ENCODE measurements around the gene SLC39A12. TPM values are rescaled to one million over a fixed set of nuclear protein-coding genes. Genes with fewer than 3 reads are reported as not detected.
"Not testable (repeated sequence)": the region's sequence is repeated elsewhere in the genome, so short reads cannot be mapped to it uniquely, and the experiment has no call there.

SLC39A12 gene
- total RNA-seq = 2.2 TPM

GRCh38 chr10:17951868-17952371 is at the start of gene SLC39A12:
SLC39A12 (plus strand) TSS chr10:17951918; CDS start chr10:17953277, 1,359 bp downstream.
- no peak for DNase-seq

GRCh38 chr10:17904564-17904963 is 47.2 kb upstream of the SLC39A12 start:
- DNase-seq = no peak

GRCh38 chr10:17905491-17905890 is 46.2 kb upstream of the SLC39A12 start:
- no peak for DNase-seq

- DNase-seq = no peak
Observed at GRCh38 chr10:17906002-17906401, 45.7 kb upstream of the SLC39A12 start.

DNA sequence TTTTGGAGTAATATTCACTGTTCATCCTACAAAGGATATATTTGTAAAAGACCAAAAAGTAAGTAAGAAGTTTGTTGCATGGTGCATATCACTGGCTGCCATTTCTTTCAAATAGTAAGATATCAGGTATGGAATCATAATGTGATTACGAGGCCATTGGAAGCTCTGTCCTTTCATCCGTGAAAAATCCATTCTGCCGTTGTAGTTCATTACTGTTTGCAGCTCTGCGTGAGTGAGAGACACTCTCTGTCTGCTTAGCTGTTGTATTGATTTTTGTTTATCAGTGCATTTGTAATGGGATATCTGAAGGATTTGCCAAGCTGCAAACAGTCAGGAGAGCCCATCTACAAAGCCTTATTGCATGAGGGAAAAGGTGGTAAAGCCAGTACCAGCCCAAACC is 44.1 kb upstream of the SLC39A12 start:
- DNase-seq = no peak

GRCh38 chr10:17910125-17910789 is 41.5 kb upstream of the SLC39A12 start:
- no peak for DNase-seq

DNA sequence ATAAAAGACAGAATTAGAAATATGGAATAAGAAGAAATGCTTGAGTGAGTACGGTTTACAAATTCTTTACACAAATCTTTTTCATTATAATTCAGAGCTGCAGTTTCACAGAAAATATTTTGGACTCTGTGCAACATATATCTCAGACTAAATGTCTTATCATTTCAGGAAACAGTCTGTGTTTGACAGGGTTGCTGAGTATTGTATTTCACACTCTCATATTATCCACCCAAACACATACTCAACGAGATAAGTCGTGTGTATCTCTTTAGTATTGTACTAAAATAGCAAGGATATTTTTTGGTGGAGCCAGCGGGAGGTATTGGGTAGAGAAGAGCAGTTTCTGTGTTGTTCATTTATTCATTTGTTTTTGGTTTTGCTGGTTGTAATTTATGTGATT is 39.0 kb upstream of the SLC39A12 start:
- DNase-seq = no peak

DNA sequence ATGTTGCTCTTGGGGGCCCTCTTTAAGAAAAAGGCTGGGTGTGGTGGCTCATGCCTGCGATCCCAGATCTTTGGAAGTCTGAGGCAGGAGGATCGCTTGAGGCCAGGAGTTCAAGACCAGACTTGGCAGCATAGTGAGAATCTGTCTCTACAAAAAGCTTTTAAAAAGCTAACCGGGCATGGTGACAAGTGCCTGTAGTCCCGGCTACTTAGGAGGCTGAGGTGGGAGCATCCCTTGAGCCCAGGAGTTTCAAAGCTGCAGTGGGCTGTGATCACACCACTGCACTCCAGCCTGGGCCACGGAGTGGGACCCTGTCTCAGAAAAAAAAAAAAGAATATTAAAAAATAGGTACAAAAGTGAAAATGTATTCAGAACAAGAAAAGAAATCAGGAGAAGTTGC is 38.1 kb upstream of the SLC39A12 start:
- no peak for DNase-seq

DNA sequence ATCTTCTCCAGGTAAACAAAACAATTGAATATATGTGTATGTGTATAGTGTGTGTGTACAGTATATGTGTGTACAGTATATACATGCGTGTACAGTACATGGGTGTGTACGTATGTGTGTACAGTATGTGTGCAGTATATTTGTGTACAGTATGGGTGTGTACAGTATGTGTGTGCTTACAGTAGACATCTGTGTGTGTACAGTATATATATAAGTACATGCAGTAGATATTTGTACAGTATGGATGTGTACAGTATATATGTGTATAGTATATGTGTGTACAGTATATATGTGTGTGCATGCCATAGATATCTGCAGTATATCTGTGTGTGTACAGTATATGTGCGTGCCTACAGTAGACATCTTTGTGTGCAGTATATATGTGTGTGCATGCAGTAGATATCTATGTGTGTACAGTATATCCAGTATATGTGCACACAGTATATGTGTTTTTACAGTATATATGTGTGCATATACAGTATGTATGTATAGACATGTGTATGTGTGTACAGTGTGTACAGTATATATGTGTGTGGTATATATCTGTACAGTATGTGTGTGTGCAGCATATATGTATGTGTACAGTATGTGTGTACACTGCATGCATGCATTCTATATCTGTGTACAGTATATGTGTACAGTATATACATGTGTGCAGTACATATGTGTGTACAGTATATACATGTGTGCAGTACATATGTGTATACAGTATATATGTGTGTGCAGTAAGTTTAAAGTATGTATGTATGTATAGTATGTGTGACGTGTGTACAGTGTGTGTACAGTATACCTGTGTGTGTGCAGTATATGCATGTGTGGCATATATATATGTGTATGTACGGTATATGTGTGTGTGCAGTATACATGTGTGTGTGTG is 37.3 kb upstream of the SLC39A12 start:
- DNase-seq = no peak

DNA sequence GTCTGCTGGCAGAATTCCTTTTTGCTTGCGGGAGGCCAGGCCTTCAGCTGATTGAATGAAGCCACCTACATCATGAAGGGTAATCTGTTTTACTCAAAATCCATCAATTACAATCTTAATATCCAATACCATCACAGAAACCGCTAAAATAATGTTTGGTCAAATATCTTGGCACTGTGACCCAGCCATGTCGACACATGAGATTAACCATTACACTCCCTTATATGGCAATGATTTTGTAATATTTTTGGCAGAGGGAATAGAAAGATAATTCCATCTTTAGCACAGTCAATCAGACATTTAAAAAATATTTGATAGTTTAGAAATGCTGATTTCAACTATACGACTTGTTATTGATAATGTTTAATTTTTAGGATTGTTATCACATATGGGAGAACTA is 36.5 kb upstream of the SLC39A12 start:
- no peak for DNase-seq

- DNase-seq = no peak
Observed at GRCh38 chr10:17918187-17918903, 33.4 kb upstream of the SLC39A12 start.

DNA sequence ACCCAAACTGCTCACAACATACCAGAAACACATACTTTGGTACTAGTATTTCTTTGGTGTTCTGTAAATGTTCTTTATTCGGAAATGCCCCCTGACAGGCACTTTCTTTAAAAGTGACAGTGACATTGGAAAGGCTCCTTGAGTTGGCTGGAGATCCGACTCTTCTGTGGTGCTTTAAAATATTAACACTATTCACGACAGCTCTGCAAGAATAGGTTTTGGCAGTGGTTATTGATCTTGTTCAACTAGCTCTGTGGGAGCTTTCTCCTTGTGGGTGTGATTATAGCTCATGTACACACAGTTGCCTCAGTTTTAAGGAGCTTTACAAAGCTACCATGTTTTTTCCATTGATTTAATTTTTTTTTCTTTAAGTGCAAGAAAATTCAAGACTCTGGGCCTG is 30.3 kb upstream of the SLC39A12 start:
- DNase-seq = no peak

DNA sequence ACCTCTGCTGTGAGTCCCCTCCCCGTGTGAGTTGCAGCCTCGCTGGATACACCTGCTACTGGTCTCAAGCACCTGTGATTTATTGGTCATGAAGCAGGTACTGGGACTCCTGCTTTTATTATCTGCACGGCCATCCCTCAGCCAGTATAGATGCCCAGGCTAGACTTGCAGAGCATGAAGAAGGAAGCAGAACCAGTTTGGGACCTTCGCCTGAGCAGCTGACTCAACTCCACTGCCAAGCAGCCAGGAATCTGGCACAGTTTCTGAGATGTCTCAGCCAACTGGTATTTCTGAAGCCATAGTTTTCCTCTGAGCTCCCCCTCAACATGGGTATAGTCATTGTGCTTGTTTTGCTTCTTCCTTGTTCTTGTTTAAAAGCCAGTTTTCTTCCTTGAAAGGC is 28.0 kb upstream of the SLC39A12 start:
- DNase-seq = no peak

GRCh38 chr10:17943033-17943745 is 8.5 kb upstream of the SLC39A12 start:
- no peak for DNase-seq

GRCh38 chr10:17950269-17950668 is 1.4 kb upstream of the SLC39A12 start:
- DNase-seq = not testable (repeated sequence)

- no peak for DNase-seq
Observed at GRCh38 chr10:17950726-17951125, 992 bp upstream of the SLC39A12 start.

GRCh38 chr10:17954372-17954771 is 2.7 kb downstream of the SLC39A12 start:
- not testable (repeated sequence) for DNase-seq

DNA sequence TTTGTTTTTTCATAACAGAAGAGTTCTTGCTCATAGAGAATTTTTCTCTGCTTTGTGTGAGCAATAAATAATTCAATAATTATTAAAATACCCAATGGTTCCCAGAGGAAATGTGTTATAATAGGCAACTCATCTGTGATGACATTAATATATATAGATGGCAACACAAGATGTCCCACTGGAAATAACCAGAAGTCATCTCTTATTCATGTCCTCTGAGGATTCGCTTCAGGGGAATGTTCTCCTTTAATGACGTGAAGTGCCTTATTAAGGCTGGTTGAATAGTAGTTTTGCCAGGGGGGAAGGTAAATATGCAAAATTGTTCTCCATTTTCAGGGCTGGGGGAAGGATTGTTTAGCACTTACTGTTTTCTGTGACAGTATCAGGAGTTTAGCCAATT is 3.1 kb downstream of the SLC39A12 start:
- no peak for DNase-seq

GRCh38 chr10:17958049-17958448 is 6.3 kb downstream of the SLC39A12 start:
- DNase-seq = no peak

DNA sequence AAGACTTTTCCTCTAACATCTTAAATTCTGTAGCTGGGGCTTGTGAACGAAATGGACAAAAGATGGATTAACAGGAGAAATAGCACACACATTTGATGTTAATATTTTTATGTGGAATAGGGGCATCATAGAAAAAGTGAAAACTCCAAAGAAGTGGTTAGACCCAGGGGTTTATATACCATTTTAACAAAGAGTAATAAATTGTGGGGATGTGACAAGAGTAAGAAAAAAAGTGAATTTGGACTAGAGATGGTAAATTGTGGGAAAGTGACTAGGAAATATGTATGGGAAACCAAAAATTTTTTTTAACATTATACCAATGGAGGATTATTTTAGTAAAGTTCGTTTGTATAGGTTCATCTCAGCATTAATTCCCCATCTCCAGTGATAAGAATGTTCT is 8.2 kb downstream of the SLC39A12 start:
- no peak for DNase-seq

GRCh38 chr10:17961551-17962422 is 10.1 kb downstream of the SLC39A12 start:
- DNase-seq = no peak
